Left lung (tissue), 10 donors: ENCODE measurements around the gene CSNK1A1L. TPM values are rescaled to one million over a fixed set of nuclear protein-coding genes. Genes with fewer than 3 reads are reported as not detected.

Source experiments
- ATAC-seq: fragments of 200-7000 bp; cut with Tn5 transposase; one replicate; pipeline ENCODE4 v1.9.1; 2020; ENCODE audit warnings: moderate library complexity
- DNase-seq, 4 donors: peaks; one replicate each; pipeline ENCODE4 v3.0.0-alpha.2; 2013 to 2020
- H3K27ac ChIP-seq, 2 donors: fragments of 200-600 bp; sonication (generic) in 1 of 2; one replicate each; pipeline versions ENCODE4 v1.5.0 to v1.8.0; 2020 to 2021
- H3K27me3 ChIP-seq, 2 donors: fragments of 200-600 bp; sonication (generic) in 1 of 2; one replicate each; pipeline versions ENCODE4 v1.5.0 to v1.8.0; 2020 to 2021
- H3K36me3 ChIP-seq, 2 donors: fragments of 200-600 bp; sonication (generic) in 1 of 2; one replicate each; pipeline versions ENCODE4 v1.5.0 to v1.8.0; 2020 to 2021
- H3K4me1 ChIP-seq, 2 donors: fragments of 200-600 bp; one replicate each; pipeline ENCODE4 v1.8.0; 2021
- H3K4me3 ChIP-seq, 2 donors: fragments of 200-600 bp; sonication (generic) in 1 of 2; one replicate each; pipeline versions ENCODE4 v1.5.0 to v1.8.0; 2020 to 2021; ENCODE audit warnings: mild to moderate bottlenecking in 1 of 2
- H3K9me3 ChIP-seq, 2 donors: fragments of 200-600 bp; sonication (generic) in 1 of 2; one replicate each; pipeline versions ENCODE4 v1.5.0 to v1.8.0; 2020 to 2021
- intact Hi-C, 2 donors: fragments of 100-400 bp; cut with DNase I; formaldehyde crosslinking; loops; one replicate each; pipeline versions ENCODE4 v1.11.2 to v1.14.2; 2022
- polyA plus RNA-seq, 6 donors: library from polyadenylated mRNA; unstranded; fragments of 120-200 nt; gene quantifications; one replicate each; pipeline ENCODE4 v1.2.1, GENCODE V29; 2013; ENCODE audit not compliant: insufficient read length in 6 of 6
- total RNA-seq, 2 donors: library from RNA; stranded (reverse); fragmentation: NEBNext Ultra II Directional; extraction: Animal tissue kit (Norgen Biotek cat#: 25700); gene quantifications; one replicate each; pipeline ENCODE4 v1.2.1, GENCODE V29; 2021
- TF ChIP-seq, protein P1 (sequence below), 2 donors: fragments of 200-600 bp; sonication (generic) in 1 of 2; IDR thresholded peaks; one replicate each; pipeline versions ENCODE4 v1.5.0 to v1.8.0; 2021; ENCODE audit warnings: antibody characterized with exemption in 2 of 2
- donor health status: DM: no; HTN: yes; CAD: no.
- donor health status: DM: no; HTN: no; CAD: no.

Gene CSNK1A1L
- total and polyA plus RNA-seq, 8 donors: 0.09 to 0.21 (median 0.18) TPM; not detected in 2

DNA sequence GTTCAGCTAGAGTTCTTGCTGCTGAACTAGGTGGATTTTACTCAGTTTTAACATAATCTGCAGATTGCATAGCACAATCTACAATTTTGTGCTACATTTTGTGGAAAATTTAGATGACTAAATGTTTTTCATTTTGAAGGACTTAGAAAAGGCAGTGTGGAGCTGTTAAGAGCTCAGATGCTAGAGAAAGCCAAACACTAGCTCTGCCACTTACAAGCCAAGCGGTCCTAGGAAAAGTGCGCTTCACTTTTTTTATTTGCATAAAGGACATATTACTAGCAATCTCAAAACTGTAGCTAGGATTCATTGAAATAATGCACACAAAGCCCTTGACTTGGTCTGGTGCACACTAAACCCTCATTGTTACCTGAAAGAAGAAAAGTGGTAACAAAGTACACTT lies 8.1 kb upstream of the CSNK1A1L start:
- peak; percentile 87 for ATAC-seq

DNA sequence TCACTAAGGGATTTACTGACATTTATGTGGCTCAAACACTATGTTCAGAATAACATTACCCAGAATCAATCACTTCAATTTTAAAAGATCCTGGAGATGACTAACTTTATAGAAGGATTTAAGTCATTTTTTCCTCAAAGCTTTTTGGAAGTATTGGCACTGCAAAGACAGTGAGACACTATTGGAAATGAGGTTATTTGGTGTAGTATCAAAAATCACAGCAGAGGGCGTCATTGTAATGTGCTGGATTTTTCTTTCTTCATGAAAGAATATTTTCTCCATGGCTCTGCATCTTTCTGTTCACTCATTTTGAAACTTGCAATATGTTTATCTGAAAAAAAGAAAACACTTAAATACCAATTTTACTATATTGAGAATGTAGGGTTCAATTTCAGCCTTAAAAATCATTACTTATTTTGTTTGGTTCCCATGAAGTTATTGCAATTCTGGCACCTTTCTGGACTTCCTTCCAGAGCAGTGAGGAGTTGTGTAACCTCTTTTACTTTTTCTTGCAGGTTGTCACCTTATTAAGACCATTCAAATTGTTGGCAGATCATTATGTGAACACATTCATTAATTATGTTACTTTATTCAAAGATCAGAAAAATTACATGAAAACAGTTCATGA lies 3.7 kb upstream of the CSNK1A1L start:
- peak; percentile 77 for ATAC-seq
- Histone ChIP-seq H3K9me3 (no peaks in the 10 kb centered on the region), H3K27ac (no peak overlapping the region), H3K4me3 (no peak overlapping the region), H3K27me3 (no peaks in the 10 kb centered on the region), H3K36me3 (no peaks in the 10 kb centered on the region), H3K4me1 (no peaks in the 10 kb centered on the region)
- TF ChIP-seq, protein P1, sequence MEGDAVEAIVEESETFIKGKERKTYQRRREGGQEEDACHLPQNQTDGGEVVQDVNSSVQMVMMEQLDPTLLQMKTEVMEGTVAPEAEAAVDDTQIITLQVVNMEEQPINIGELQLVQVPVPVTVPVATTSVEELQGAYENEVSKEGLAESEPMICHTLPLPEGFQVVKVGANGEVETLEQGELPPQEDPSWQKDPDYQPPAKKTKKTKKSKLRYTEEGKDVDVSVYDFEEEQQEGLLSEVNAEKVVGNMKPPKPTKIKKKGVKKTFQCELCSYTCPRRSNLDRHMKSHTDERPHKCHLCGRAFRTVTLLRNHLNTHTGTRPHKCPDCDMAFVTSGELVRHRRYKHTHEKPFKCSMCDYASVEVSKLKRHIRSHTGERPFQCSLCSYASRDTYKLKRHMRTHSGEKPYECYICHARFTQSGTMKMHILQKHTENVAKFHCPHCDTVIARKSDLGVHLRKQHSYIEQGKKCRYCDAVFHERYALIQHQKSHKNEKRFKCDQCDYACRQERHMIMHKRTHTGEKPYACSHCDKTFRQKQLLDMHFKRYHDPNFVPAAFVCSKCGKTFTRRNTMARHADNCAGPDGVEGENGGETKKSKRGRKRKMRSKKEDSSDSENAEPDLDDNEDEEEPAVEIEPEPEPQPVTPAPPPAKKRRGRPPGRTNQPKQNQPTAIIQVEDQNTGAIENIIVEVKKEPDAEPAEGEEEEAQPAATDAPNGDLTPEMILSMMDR (IDR thresholded peaks at IDR 0.05): peak; percentile 44 to 47
- intact Hi-C loops: loop anchor here in 1 of 2 donors (2.0 kb wide), 1 partner anchor 494 kb away; no protein-coding TSS in a partner anchor
- peak in 2 of 4 donors; percentile 59 to 72 for DNase-seq

More for the DNA sequence above, 8.1 kb upstream of the CSNK1A1L start:
- Histone ChIP-seq H3K27ac (no peak overlapping the region), H3K4me3 (no peak overlapping the region), H3K36me3 (no peaks in the 10 kb centered on the region), H3K27me3 (no peaks in the 10 kb centered on the region), H3K9me3 (no peaks in the 10 kb centered on the region), H3K4me1 (no peaks in the 10 kb centered on the region)
- no peak for DNase-seq
- intact Hi-C loops: no loop called here
- TF ChIP-seq, protein P1 (IDR thresholded peaks at IDR 0.05): no peak

DNA sequence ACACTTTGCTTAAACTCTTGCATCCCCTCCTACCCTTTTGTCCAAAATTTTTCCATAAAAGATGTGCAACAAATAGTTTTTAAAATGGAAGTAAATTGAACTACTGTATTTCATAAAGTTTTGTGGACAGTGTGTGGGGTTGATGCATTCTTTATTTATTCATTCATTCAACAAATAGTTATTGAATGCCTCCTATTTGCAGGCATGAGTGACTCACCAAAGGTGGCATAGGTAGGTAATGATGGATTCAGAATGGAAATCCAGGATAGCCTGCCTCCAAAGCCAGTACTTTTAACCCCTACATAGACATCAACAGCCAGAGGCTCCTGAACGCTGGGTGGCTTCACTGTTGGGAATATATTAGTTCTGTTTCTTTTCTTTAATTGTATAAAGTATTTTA lies 2.4 kb upstream of the CSNK1A1L start:
- TF ChIP-seq, protein P1 (IDR thresholded peaks at IDR 0.05): no peak
- no peak overlapping the region for H3K27ac ChIP-seq
- DNase-seq: no peak
- no peaks in the 10 kb centered on the region for H3K27me3 ChIP-seq
- H3K36me3 ChIP-seq: no peaks in the 10 kb centered on the region
- no peaks in the 10 kb centered on the region for H3K4me1 ChIP-seq
- no peak overlapping the region for H3K4me3 ChIP-seq
- no peaks in the 10 kb centered on the region for H3K9me3 ChIP-seq
- intact Hi-C loops: loop anchor here in 1 of 2 donors (2.0 kb wide), 1 partner anchor 495 kb away; no protein-coding TSS in a partner anchor
- no peak for ATAC-seq

DNA sequence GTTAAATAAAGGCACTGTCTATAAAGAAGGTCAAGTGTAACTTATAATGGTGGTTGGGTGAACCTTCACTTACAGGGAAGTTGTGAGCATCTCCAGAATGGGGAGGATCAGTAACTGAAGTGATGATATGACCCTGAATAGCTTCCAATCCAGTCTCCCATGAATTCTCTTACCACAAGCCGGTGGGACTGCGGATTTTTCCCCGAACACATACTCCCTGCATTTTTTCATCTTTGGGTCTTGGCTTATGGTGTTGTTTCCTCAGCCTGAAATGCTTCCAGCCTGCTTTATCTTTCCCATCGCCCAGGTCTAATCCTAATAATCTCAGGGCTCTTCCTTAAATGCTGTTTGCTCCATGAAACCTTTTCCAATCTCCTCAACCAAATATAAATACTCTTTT lies 2.0 kb upstream of the CSNK1A1L start:
- Histone ChIP-seq H3K9me3 (no peaks in the 10 kb centered on the region), H3K4me1 (no peaks in the 10 kb centered on the region), H3K27ac (no peak overlapping the region), H3K27me3 (no peaks in the 10 kb centered on the region), H3K4me3 (no peak overlapping the region), H3K36me3 (no peaks in the 10 kb centered on the region)
- intact Hi-C loops: no loop called here
- DNase-seq (no peak), ATAC-seq (no peak)
- TF ChIP-seq, protein P1 (IDR thresholded peaks at IDR 0.05): no peak

DNA sequence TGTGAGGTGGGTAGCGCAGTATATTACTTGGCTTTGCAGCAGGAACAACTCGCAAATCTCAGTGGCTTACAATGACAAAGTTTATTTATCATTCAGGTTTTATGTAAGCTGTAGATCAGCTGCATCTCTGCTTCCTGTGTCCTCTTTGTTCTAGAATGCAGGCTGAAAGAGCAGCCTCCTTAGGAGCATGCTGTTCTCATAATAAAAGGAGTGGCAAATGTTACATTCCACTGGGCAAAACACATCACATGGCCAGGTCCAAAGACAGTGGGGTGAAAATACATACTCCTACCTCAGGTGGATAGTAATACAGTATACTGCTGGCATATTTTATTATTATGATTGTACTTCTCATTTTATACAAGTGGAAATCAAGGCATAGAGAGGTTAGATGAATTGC lies 1.2 kb upstream of the CSNK1A1L start:
- H3K4me3 ChIP-seq: no peak overlapping the region
- no peak for DNase-seq
- TF ChIP-seq, protein P1 (IDR thresholded peaks at IDR 0.05): no peak
- no peaks in the 10 kb centered on the region for H3K27me3 ChIP-seq
- intact Hi-C loops: no loop called here
- H3K4me1 ChIP-seq: no peaks in the 10 kb centered on the region
- H3K36me3 ChIP-seq: no peaks in the 10 kb centered on the region
- H3K9me3 ChIP-seq: no peaks in the 10 kb centered on the region
- no peak for ATAC-seq
- no peak overlapping the region for H3K27ac ChIP-seq
